Muscle of back (tissue), 13 donors: Measurements from ENCODE around the gene ENOX2. TPM values are rescaled to one million over a fixed set of nuclear protein-coding genes. Genes with fewer than 3 reads are reported as not detected.
"Not testable (repeated sequence)": the region's sequence is repeated elsewhere in the genome, so short reads cannot be mapped to it uniquely, and the experiment has no call there.

Experiments used
- DNase-seq, 3 donors: peaks; one replicate each; pipeline versions ENCODE4 v3.0.0 to v3.0.0-alpha.2; 2013
- long read RNA-seq, 9 donors: transcript quantifications; one replicate each; lab custom pipeline, GENCODE V29; 2026
- polyA plus RNA-seq, 10 donors: library from polyadenylated mRNA; unstranded; fragments of 120-200 nt; gene quantifications; one replicate each; pipeline ENCODE4 v1.2.1, GENCODE V29; 2013; ENCODE audit not compliant: insufficient read length in 10 of 10

The ENOX2 gene
- polyA plus RNA-seq: 10 to 100 TPM in 9 of 10 donors, 1 to 10 TPM in 1; 6.7 to 22.0 (median 12.1) TPM
- long read RNA-seq, donor 1, full-length matches to known transcripts: 1 of 1 reads
- long read RNA-seq, donor 1, partial matches to known transcripts: 0 of 1 reads
- long read RNA-seq, donor 1, other reads (novel, unspliced or antisense): 0 of 1 reads
- long read RNA-seq, donor 2: 0 reads
- long read RNA-seq, donor 3: 0 reads
- long read RNA-seq, donor 4: 0 reads
- long read RNA-seq, donor 5, partial matches to known transcripts: 0 of 1 reads
- long read RNA-seq, donor 5, other reads (novel, unspliced or antisense): 0 of 1 reads
- long read RNA-seq, donor 6: 0 reads
- long read RNA-seq, donor 7: 0 reads
- long read RNA-seq, donor 8, partial matches to known transcripts: 0 of 1 reads
- long read RNA-seq, donor 8, other reads (novel, unspliced or antisense): 0 of 1 reads
- long read RNA-seq, donor 9: 0 reads

- DNase-seq: peak; percentile 93 to 97 (median 96)
These were observed at the start of gene ENOX2 for GRCh38 chrX:130902783-130903613. Gene ENOX2, minus strand, starts transcription at chrX:130903209. Its CDS starts 199,993 bp downstream, at chrX:130703216.

- DNase-seq: no peak
These were observed 49.4 kb upstream of the ENOX2 start for GRCh38 chrX:130952266-130953043.

GRCh38 chrX:130944230-130944629 lies 41.2 kb upstream of the ENOX2 start:
- no peak for DNase-seq

- DNase-seq: no peak
These were observed 34.1 kb upstream of the ENOX2 start for GRCh38 chrX:130937101-130937500.

- no peak for DNase-seq
These were observed 30.3 kb upstream of the ENOX2 start for GRCh38 chrX:130933358-130933757.

GRCh38 chrX:130920405-130920804 lies 17.4 kb upstream of the ENOX2 start:
- DNase-seq: not testable (repeated sequence)

GRCh38 chrX:130919676-130920075 lies 16.7 kb upstream of the ENOX2 start:
- not testable (repeated sequence) for DNase-seq

- not testable (repeated sequence) for DNase-seq
These were observed 15.5 kb upstream of the ENOX2 start for GRCh38 chrX:130918498-130918897.

GRCh38 chrX:130916636-130917422 lies 13.8 kb upstream of the ENOX2 start:
- peak in 2 of 3 donors; percentile 55 to 67 for DNase-seq

- no peak for DNase-seq
These were observed 12.3 kb upstream of the ENOX2 start for GRCh38 chrX:130915302-130915701.

- DNase-seq: peak in 1 of 3 donors; percentile 6
These were observed 6.6 kb upstream of the ENOX2 start for GRCh38 chrX:130909469-130910136.

GRCh38 chrX:130906776-130907175 lies 3.8 kb upstream of the ENOX2 start:
- no peak for DNase-seq

GRCh38 chrX:130902446-130902782 lies 595 bp downstream of the ENOX2 start:
- DNase-seq: no peak

GRCh38 chrX:130896802-130897501 lies 6.1 kb downstream of the ENOX2 start:
- DNase-seq: peak in 1 of 3 donors; percentile 36

- peak in 2 of 3 donors; percentile 51 to 66 for DNase-seq
These were observed 7.0 kb downstream of the ENOX2 start for GRCh38 chrX:130896026-130896425.

- peak in 1 of 3 donors; percentile 18 for DNase-seq
These were observed 7.7 kb downstream of the ENOX2 start for GRCh38 chrX:130895299-130895698.

- peak in 1 of 3 donors; percentile 44 for DNase-seq
These were observed 9.5 kb downstream of the ENOX2 start for GRCh38 chrX:130893356-130894085.

- peak in 1 of 3 donors; percentile 20 for DNase-seq
These were observed 15.6 kb downstream of the ENOX2 start for GRCh38 chrX:130887376-130887775.

- peak in 1 of 3 donors; percentile 4 for DNase-seq
These were observed 17.0 kb downstream of the ENOX2 start for GRCh38 chrX:130885996-130886395.
